GM12878 (cell line): ENCODE measurements around the gene EYA2. TPM values are rescaled to one million over a fixed set of nuclear protein-coding genes. Genes with fewer than 3 reads are reported as not detected.

ENCODE experiments used
- ATAC-seq: fragments of 200-7000 bp; cut with Tn5 transposase; 3 replicates; pipeline ENCODE4 v1.9.1; 2020; ENCODE audit warnings: mild to moderate bottlenecking, moderate library complexity
- BruUV-seq: library from RNA; stranded (reverse); fragments of 400-500 nt; replicated peaks from 2 replicates; lab custom pipeline; 2021; lab: Mats Ljungman, UMichigan
- CTCF ChIA-PET: fragments of 300-600 bp; sonication (Branson Sonifier 250); formaldehyde crosslinking; extraction: SDS; loops from one replicate; lab custom pipeline; 2021; ENCODE audit warnings: inconsistent platforms; lab: Yijun Ruan, JAX
- POLR2A ChIA-PET: fragments of 350-600 bp; formaldehyde crosslinking; extraction: SDS; loops from one replicate; lab custom pipeline; 2021; ENCODE audit warnings: inconsistent platforms; lab: Charles Lee
- RAD21 ChIA-PET: fragments of 300-600 bp; sonication (Branson Sonifier 250); formaldehyde crosslinking; loops from one replicate; lab custom pipeline; 2023; ENCODE audit warnings: antibody characterized with exemption; ENCODE audit not compliant: unreplicated experiment; lab: Charles Lee
- SMC1A ChIA-PET: fragments of 300-600 bp; sonication (Branson Sonifier 250); formaldehyde crosslinking; loops from one replicate; lab custom pipeline; 2023; ENCODE audit not compliant: unreplicated experiment, uncharacterized antibody; lab: Charles Lee
- DNase-seq: peaks from one replicate; pipeline ENCODE4 v3.0.0-alpha.2; 2011; ENCODE audit warnings: low read depth, low spot score
- FAIRE-seq: peaks from 3 replicates; lab custom pipeline; 2011; peaks lifted over from hg19 to GRCh38; lab: Jason Lieb, UNC
- H2AFZ ChIP-seq: 2 replicates; pipeline ENCODE4 v1.6.0; 2011; ENCODE audit warnings: low read depth, low read length, control low read depth; ENCODE audit not compliant: control insufficient read depth
- H3K27ac ChIP-seq: 2 replicates; pipeline ENCODE4 v1.5.1; 2011; ENCODE audit warnings: control low read depth; ENCODE audit not compliant: control insufficient read depth, insufficient read depth
- H3K27me3 ChIP-seq, 2 experiments: replicated peaks in 1 of 2; 2 replicates each; pipeline versions ENCODE4 v1.6.0 to v1.6.1; 2011; ENCODE audit warnings: low read length in 1 of 2; ENCODE audit not compliant: control insufficient read depth in 2 of 2, insufficient read depth in 2 of 2
- H3K36me3 ChIP-seq, 2 experiments: 2 replicates each; pipeline ENCODE4 v1.5.1; 2011; ENCODE audit warnings: low read length in 1 of 2; ENCODE audit not compliant: control insufficient read depth in 2 of 2, insufficient read depth in 2 of 2
- H3K4me1 ChIP-seq: 2 replicates; pipeline ENCODE4 v1.6.1; 2011; ENCODE audit warnings: mild to moderate bottlenecking, low read length, moderate library complexity, mixed read lengths; ENCODE audit not compliant: control insufficient read depth, insufficient read depth
- H3K4me2 ChIP-seq: 2 replicates; pipeline ENCODE4 v1.6.0; 2011; ENCODE audit warnings: control low read depth; ENCODE audit not compliant: control insufficient read depth, insufficient read depth
- H3K4me3 ChIP-seq: fragments of 200-600 bp; sonication (generic); 2 replicates; pipeline ENCODE4 v1.5.1; 2016
- H3K79me2 ChIP-seq: 2 replicates; pipeline ENCODE4 v1.6.0; 2011; ENCODE audit warnings: low read length; ENCODE audit not compliant: control insufficient read depth, insufficient read depth
- H3K9ac ChIP-seq: 2 replicates; pipeline ENCODE4 v1.8.0; 2011; ENCODE audit warnings: low read length, control low read depth, mixed read lengths; ENCODE audit not compliant: control insufficient read depth, insufficient read depth
- H3K9me3 ChIP-seq: replicated peaks from 3 replicates; pipeline ENCODE4 v1.5.1; 2011; ENCODE audit warnings: mild to moderate bottlenecking, low read length; ENCODE audit not compliant: control insufficient read depth, insufficient read depth
- H4K20me1 ChIP-seq: 2 replicates; pipeline ENCODE4 v1.6.0; 2011; ENCODE audit not compliant: control insufficient read depth, insufficient read depth
- WGBS: methylation state at CpG from one replicate; pipeline ENCODE4 v1.1.6; 2016; ENCODE audit warnings: low lambda C conversion rate; ENCODE audit not compliant: insufficient replicate concordance, insufficient coverage; ENCODE audit errors: missing lambda C conversion rate; 5-methylcytosine and 5-hydroxymethylcytosine counted together
- in situ Hi-C: fragments of 300-500 bp; cut with MboI; formaldehyde crosslinking; loops from 9 replicates; pipeline ENCODE4 v1.14.3; 2018; ENCODE audit warnings: mixed read lengths
- intact Hi-C: fragments of 100-400 bp; cut with micrococcal nuclease; formaldehyde crosslinking; loops from one replicate; pipeline ENCODE4 v1.14.2; 2022; ENCODE audit not compliant: unreplicated experiment
- polyA plus RNA-seq, 11 experiments: library from polyadenylated mRNA; depleted of rRNA in 4 of 11; unstranded in 6 of 11; stranded (reverse) in 5 of 11; fragments of >200 nt; fragmentation: Nextera tagmentation in 4 of 11; fragmentation: Illumina TruSeq in 1 of 11; extraction: Ambion mirVana in 4 of 11; extraction: Trizol in 1 of 11; gene quantifications; 1 replicate in 1 of 11; 2 replicates in 10 of 11; pipeline versions ENCODE4 v1.2.1 to v1.2.3, GENCODE V29; 2011 to 2016; ENCODE audit warnings: inconsistent platforms in 2 of 11, missing spikeins in 2 of 11, low read depth in 1 of 11
- total RNA-seq, 4 experiments: library from RNA; depleted of rRNA in 3 of 4; stranded (reverse); fragments of >200 nt in 3 of 4; fragmentation: Illumina TruSeq in 1 of 4; extraction: Trizol in 1 of 4; gene quantifications; 2 replicates each; pipeline versions ENCODE4 v1.2.1 to v1.2.3, GENCODE V29; 2013 to 2021
- TF ChIP-seq, protein P1 (sequence below): IDR thresholded peaks from 2 replicates; pipeline ENCODE4 v1.6.1; 2012; ENCODE audit warnings: improper control_type of control experiment, low read depth, low read length; ENCODE audit not compliant: insufficient replicate concordance

Gene EYA2
- total and polyA plus RNA-seq, 10 of the 15 experiments (the other 5 are each of a cell fraction or from before 2014, with no cell fraction given) = 0.20 TPM; not detected in 9

- ChIA-PET SMC1A (interaction anchor here (1.5 kb wide), 1 partner anchor 12 kb away, joined by 5 read pairs; no protein-coding TSS in a partner anchor), POLR2A (no interaction called here)
- FAIRE-seq = no peak
Observed at GRCh38 chr20:46992640-46993035, 98.0 kb downstream of the EYA2 start.

More at GRCh38 chr20:46992640-46993035, 98.0 kb downstream of the EYA2 start:
- Histone ChIP-seq H2AFZ (no peak overlapping the region), H3K27ac (no peak overlapping the region), H3K9ac (no peak overlapping the region), H3K9me3 (no peaks in the 10 kb centered on the region; the same call in 2 of the 3 replicates), H3K27me3 (0 out of 4 replicates have a peak, but pooled peaks cover 0 to under 1% of the 10 kb centered on the region in 2 experiments), H3K4me1 (peaks cover 3% of the 10 kb centered on the region; the same call in 1 of the 2 replicates), H3K79me2 (no peaks in the 10 kb centered on the region), H3K4me2 (no peak overlapping the region), H4K20me1 (no peaks in the 10 kb centered on the region), H3K36me3 (no peaks in the 10 kb centered on the region), H3K4me3 (no peak overlapping the region)
- ChIA-PET CTCF (interaction anchor here (1.5 kb wide), 1 partner anchor 392 kb away, joined by 4 read pairs; no protein-coding TSS in a partner anchor), RAD21 (no interaction called here)
- DNase-seq = no peak
- WGBS = 57% methylated on average over 2 of the region's 2 CpGs
- ATAC-seq = no peak
- BruUV-seq = no TSS peak
- in situ Hi-C loops (no loop called here), intact Hi-C loops (no loop called here)
- TF ChIP-seq, protein P1, sequence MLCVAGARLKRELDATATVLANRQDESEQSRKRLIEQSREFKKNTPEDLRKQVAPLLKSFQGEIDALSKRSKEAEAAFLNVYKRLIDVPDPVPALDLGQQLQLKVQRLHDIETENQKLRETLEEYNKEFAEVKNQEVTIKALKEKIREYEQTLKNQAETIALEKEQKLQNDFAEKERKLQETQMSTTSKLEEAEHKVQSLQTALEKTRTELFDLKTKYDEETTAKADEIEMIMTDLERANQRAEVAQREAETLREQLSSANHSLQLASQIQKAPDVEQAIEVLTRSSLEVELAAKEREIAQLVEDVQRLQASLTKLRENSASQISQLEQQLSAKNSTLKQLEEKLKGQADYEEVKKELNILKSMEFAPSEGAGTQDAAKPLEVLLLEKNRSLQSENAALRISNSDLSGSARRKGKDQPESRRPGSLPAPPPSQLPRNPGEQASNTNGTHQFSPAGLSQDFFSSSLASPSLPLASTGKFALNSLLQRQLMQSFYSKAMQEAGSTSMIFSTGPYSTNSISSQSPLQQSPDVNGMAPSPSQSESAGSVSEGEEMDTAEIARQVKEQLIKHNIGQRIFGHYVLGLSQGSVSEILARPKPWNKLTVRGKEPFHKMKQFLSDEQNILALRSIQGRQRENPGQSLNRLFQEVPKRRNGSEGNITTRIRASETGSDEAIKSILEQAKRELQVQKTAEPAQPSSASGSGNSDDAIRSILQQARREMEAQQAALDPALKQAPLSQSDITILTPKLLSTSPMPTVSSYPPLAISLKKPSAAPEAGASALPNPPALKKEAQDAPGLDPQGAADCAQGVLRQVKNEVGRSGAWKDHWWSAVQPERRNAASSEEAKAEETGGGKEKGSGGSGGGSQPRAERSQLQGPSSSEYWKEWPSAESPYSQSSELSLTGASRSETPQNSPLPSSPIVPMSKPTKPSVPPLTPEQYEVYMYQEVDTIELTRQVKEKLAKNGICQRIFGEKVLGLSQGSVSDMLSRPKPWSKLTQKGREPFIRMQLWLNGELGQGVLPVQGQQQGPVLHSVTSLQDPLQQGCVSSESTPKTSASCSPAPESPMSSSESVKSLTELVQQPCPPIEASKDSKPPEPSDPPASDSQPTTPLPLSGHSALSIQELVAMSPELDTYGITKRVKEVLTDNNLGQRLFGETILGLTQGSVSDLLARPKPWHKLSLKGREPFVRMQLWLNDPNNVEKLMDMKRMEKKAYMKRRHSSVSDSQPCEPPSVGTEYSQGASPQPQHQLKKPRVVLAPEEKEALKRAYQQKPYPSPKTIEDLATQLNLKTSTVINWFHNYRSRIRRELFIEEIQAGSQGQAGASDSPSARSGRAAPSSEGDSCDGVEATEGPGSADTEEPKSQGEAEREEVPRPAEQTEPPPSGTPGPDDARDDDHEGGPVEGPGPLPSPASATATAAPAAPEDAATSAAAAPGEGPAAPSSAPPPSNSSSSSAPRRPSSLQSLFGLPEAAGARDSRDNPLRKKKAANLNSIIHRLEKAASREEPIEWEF = no peak
